HepG2 (cell line): Measurements from ENCODE around the gene ZFP62. TPM values are rescaled to one million over a fixed set of nuclear protein-coding genes. Genes with fewer than 3 reads are reported as not detected.

Experiments used
- ARNTL ChIP-seq: sonication (generic); formaldehyde crosslinking; IDR thresholded peaks from 2 replicates; pipeline ENCODE4 v1.4.0; 2020; ENCODE audit warnings: mild to moderate bottlenecking, missing genetic modification reagents
- ATRX ChIP-seq: sonication (generic); formaldehyde crosslinking; IDR thresholded peaks from 2 replicates; pipeline ENCODE4 v1.4.0; 2020; ENCODE audit warnings: missing genetic modification reagents, borderline replicate concordance
- E2F1 ChIP-seq: sonication (generic); formaldehyde crosslinking; IDR thresholded peaks from 2 replicates; pipeline ENCODE4 v1.5.0; 2020; ENCODE audit warnings: missing genetic modification reagents
- ETV6 ChIP-seq: sonication (generic); formaldehyde crosslinking; conservative IDR thresholded peaks from 2 replicates; pipeline ENCODE4 v1.4.0; 2020; ENCODE audit warnings: missing genetic modification reagents
- FOXP1 ChIP-seq, 2 experiments: fragments of 450-650 bp in 1 of 2; IDR thresholded peaks; 2 replicates each; pipeline ENCODE4 v1.6.1; 2017 to 2018; ENCODE audit warnings: antibody characterized with exemption in 1 of 2
- HNF4G ChIP-seq, 2 experiments: sonication (generic) in 1 of 2; formaldehyde crosslinking in 1 of 2; IDR thresholded peaks; 2 replicates each; pipeline versions ENCODE4 v1.4.0 to v1.6.1; 2011 to 2020; ENCODE audit warnings: borderline replicate concordance in 2 of 2, low read depth in 2 of 2, mild to moderate bottlenecking in 2 of 2, low read length in 1 of 2, missing genetic modification reagents in 1 of 2, moderate library complexity in 1 of 2
- HOXA5 ChIP-seq: sonication (generic); formaldehyde crosslinking; IDR thresholded peaks from 2 replicates; pipeline ENCODE4 v1.4.0; 2020; ENCODE audit warnings: missing genetic modification reagents
- MEIS2 ChIP-seq: sonication (generic); formaldehyde crosslinking; IDR thresholded peaks from 2 replicates; pipeline ENCODE4 v1.9.0; 2021; ENCODE audit warnings: mild to moderate bottlenecking, missing genetic modification reagents
- RNF2 ChIP-seq: fragments of 450-650 bp; conservative IDR thresholded peaks from 2 replicates; pipeline ENCODE4 v1.6.1; 2016; ENCODE audit warnings: low read depth
- THRA ChIP-seq: sonication (generic); formaldehyde crosslinking; IDR thresholded peaks from 2 replicates; pipeline ENCODE4 v1.4.0; 2020; ENCODE audit warnings: missing genetic modification reagents, borderline replicate concordance
- ZBTB20 ChIP-seq: sonication (generic); formaldehyde crosslinking; IDR thresholded peaks from 2 replicates; pipeline ENCODE4 v1.8.1; 2023; ENCODE audit warnings: missing genetic modification reagents, low read depth, mild to moderate bottlenecking, borderline replicate concordance
- ZFX ChIP-seq: sonication (generic); formaldehyde crosslinking; IDR thresholded peaks from 2 replicates; pipeline ENCODE4 v1.4.0; 2020; ENCODE audit warnings: mild to moderate bottlenecking, low read depth, missing genetic modification reagents, moderate library complexity
- ZFY ChIP-seq: sonication (generic); formaldehyde crosslinking; IDR thresholded peaks from 2 replicates; pipeline ENCODE4 v1.4.0; 2020; ENCODE audit warnings: missing genetic modification reagents
- ZNF274 ChIP-seq: sonication (generic); formaldehyde crosslinking; IDR thresholded peaks from 2 replicates; pipeline ENCODE4 v1.5.1; 2020; ENCODE audit warnings: mild to moderate bottlenecking, missing genetic modification reagents
- ZNF510 ChIP-seq: sonication (generic); formaldehyde crosslinking; IDR thresholded peaks from 2 replicates; pipeline ENCODE4 v1.4.0; 2020; ENCODE audit warnings: low read depth, mild to moderate bottlenecking, missing genetic modification reagents
- ZNF562 ChIP-seq: sonication (generic); formaldehyde crosslinking; IDR thresholded peaks from 2 replicates; pipeline ENCODE4 v1.8.0; 2022; ENCODE audit warnings: missing genetic modification reagents, borderline replicate concordance
- ZNF709 ChIP-seq: sonication (generic); formaldehyde crosslinking; IDR thresholded peaks from 2 replicates; pipeline ENCODE4 v1.5.0; 2020; ENCODE audit warnings: mild to moderate bottlenecking, missing genetic modification reagents
- ZSCAN22 ChIP-seq: sonication (generic); formaldehyde crosslinking; IDR thresholded peaks from 2 replicates; pipeline ENCODE4 v1.4.0; 2020; ENCODE audit warnings: mild to moderate bottlenecking, missing genetic modification reagents
- polyA plus RNA-seq, 8 experiments: library from polyadenylated mRNA; depleted of rRNA in 3 of 8; stranded (reverse) in 7 of 8; unstranded in 1 of 8; fragments of >200 nt; fragmentation: Illumina TruSeq in 4 of 8; extraction: Trizol in 4 of 8; gene quantifications; 2 replicates each; pipeline versions ENCODE4 v1.2.1 to v1.2.3, GENCODE V29; 2011 to 2016; ENCODE audit warnings: low read depth in 4 of 8, missing spikeins in 1 of 8, mixed read lengths in 1 of 8; ENCODE audit not compliant: insufficient read depth in 1 of 8
- total RNA-seq, 5 experiments: library from RNA; depleted of rRNA; stranded (reverse); fragments of >200 nt; fragmentation: Illumina TruSeq; extraction: Trizol; gene quantifications; 2 replicates each; pipeline ENCODE4 v1.2.3, GENCODE V29; 2016; ENCODE audit warnings: low read depth in 1 of 5
- TF ChIP-seq, protein P1 (sequence below): sonication (generic); formaldehyde crosslinking; IDR thresholded peaks from 2 replicates; pipeline ENCODE4 v1.4.0; 2020; ENCODE audit warnings: low read depth, missing genetic modification reagents
- TF ChIP-seq, protein P2 (sequence below): sonication (generic); formaldehyde crosslinking; IDR thresholded peaks from 2 replicates; pipeline ENCODE4 v1.4.0; 2020; ENCODE audit warnings: missing genetic modification reagents, low read depth, mild to moderate bottlenecking, borderline replicate concordance
- TF ChIP-seq, protein P3 (sequence below): sonication (generic); formaldehyde crosslinking; IDR thresholded peaks from 2 replicates; pipeline ENCODE4 v1.4.0; 2020; ENCODE audit warnings: mild to moderate bottlenecking, missing genetic modification reagents

ZFP62 gene
- total and polyA plus RNA-seq, 2 of the 13 experiments (the other 11 are each of a cell fraction or from before 2014, with no cell fraction given), result 8.2 to 19.4 TPM

DNA sequence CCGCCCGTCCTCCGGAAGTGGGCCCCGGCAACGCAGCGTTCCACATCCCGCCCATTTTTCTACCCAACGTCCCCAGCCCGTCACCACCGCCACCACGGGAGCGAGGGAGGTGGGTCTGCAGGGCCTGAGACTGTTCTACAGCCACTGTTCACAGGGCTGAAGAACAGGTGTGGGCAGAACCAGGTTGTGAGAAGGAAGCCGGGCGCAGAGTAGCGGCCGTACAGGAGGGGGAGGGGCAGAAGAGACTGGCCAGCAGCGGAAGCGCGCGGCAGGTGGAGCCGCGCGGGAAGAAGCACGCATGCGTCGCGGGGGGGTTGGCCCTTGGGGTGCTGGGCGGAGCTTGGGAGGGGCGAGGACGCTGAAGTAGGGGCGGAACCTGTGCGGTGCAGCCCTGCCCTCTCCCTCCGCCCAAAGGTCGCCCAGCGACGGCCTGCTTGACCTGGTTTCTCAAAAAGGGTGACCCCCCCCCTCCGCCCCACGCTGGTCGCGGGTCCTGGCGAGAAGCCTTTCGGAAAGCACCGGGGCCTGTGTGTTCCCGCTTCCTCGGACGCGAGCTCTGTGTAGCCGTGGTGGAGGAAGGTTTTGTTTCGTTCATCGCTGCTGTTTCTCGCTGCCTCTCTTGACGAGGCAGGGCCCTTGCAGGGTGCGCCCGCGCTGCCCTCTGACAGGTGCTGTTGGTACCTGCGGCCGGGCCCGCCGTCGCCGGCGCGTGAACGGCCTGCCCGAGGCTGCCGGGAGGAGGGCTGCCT is 50.7 kb downstream of the ZFP62 start (continued):
- TF ChIP-seq, protein P1, sequence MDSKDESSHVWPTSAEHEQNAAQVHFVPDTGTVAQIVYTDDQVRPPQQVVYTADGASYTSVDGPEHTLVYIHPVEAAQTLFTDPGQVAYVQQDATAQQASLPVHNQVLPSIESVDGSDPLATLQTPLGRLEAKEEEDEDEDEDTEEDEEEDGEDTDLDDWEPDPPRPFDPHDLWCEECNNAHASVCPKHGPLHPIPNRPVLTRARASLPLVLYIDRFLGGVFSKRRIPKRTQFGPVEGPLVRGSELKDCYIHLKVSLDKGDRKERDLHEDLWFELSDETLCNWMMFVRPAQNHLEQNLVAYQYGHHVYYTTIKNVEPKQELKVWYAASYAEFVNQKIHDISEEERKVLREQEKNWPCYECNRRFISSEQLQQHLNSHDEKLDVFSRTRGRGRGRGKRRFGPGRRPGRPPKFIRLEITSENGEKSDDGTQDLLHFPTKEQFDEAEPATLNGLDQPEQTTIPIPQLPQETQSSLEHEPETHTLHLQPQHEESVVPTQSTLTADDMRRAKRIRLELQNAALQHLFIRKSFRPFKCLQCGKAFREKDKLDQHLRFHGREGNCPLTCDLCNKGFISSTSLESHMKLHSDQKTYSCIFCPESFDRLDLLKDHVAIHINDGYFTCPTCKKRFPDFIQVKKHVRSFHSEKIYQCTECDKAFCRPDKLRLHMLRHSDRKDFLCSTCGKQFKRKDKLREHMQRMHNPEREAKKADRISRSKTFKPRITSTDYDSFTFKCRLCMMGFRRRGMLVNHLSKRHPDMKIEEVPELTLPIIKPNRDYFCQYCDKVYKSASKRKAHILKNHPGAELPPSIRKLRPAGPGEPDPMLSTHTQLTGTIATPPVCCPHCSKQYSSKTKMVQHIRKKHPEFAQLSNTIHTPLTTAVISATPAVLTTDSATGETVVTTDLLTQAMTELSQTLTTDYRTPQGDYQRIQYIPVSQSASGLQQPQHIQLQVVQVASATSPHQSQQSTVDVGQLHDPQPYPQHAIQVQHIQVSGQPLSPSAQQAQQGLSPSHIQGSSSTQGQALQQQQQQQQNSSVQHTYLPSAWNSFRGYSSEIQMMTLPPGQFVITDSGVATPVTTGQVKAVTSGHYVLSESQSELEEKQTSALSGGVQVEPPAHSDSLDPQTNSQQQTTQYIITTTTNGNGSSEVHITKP (CRISPR knock-in tag), result peak; percentile 52; the same call in 1 of the 2 replicates
- TF ChIP-seq FOXP1 (IDR thresholded peaks at IDR 0.05) (no peak), FOXP1 (CRISPR knock-in tag; IDR thresholded peaks at IDR 0.05) (0 out of 2 replicates have a peak, but pooled peaks have one; percentile 4), ZNF274 (CRISPR knock-in tag) (peak; percentile 89), RNF2 (peak; percentile 93), HOXA5 (peak; percentile 27; the same call in 1 of the 2 replicates), HNF4G (IDR thresholded peaks at IDR 0.05; ENCODE audit: borderline replicate concordance, low read depth, low read length) (peak; percentile 82), HNF4G (CRISPR knock-in tag; IDR thresholded peaks at IDR 0.05; ENCODE audit: borderline replicate concordance, low read depth) (peak; percentile 86; the same call in 1 of the 2 replicates), ATRX (CRISPR knock-in tag) (no peak), ZNF709 (CRISPR knock-in tag) (no peak; the same call in 1 of the 2 replicates), ZSCAN22 (CRISPR knock-in tag) (peak; percentile 65; the same call in 1 of the 2 replicates), THRA (CRISPR knock-in tag) (no peak), ARNTL (CRISPR knock-in tag) (peak; percentile 88), ZBTB20 (peak; percentile 8; the same call in 1 of the 2 replicates), ZFX (CRISPR knock-in tag) (peak; percentile 95), E2F1 (CRISPR knock-in tag) (peak; percentile 78), ZNF510 (CRISPR knock-in tag) (peak; percentile 90), ZFY (peak; percentile 91), ETV6 (CRISPR knock-in tag) (no peak), ZNF562 (CRISPR knock-in tag) (no peak), MEIS2 (peak; percentile 10; the same call in 1 of the 2 replicates)
- TF ChIP-seq, protein P2, sequence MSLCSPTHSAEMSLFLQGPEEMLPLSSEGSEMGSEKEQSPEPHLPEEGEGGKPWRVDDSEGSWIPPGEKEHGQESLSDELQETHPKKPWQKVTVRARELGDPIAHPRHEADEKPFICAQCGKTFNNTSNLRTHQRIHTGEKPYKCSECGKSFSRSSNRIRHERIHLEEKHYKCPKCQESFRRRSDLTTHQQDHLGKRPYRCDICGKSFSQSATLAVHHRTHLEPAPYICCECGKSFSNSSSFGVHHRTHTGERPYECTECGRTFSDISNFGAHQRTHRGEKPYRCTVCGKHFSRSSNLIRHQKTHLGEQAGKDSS, result peak; percentile 63
- TF ChIP-seq, protein P3, sequence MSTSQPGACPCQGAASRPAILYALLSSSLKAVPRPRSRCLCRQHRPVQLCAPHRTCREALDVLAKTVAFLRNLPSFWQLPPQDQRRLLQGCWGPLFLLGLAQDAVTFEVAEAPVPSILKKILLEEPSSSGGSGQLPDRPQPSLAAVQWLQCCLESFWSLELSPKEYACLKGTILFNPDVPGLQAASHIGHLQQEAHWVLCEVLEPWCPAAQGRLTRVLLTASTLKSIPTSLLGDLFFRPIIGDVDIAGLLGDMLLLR (CRISPR knock-in tag), result peak; percentile 38; the same call in 1 of the 2 replicates
